GM12892 (cell line): ENCODE measurements around the gene HPGDS.
"Not testable (repeated sequence)": the region's sequence is repeated elsewhere in the genome, so short reads cannot be mapped to it uniquely, and the experiment has no call there.

ENCODE experiments used
- DNase-seq: peaks from one replicate; pipeline ENCODE4 v3.0.0; 2011; ENCODE audit not compliant: insufficient read length
- FAIRE-seq: peaks from 2 replicates; lab custom pipeline; 2011; peaks lifted over from hg19 to GRCh38; lab: Jason Lieb, UNC
- POLR2A ChIP-seq: IDR thresholded peaks from 2 replicates; pipeline ENCODE4 v1.6.1; 2011; ENCODE audit warnings: low read depth, low read length, control low read depth
- POLR2AphosphoS5 ChIP-seq: IDR thresholded peaks from 2 replicates; pipeline ENCODE4 v1.6.1; 2011; ENCODE audit warnings: low read depth, low read length, control low read depth
- TAF1 ChIP-seq: IDR thresholded peaks from 2 replicates; pipeline ENCODE4 v1.6.1; 2011; ENCODE audit warnings: low read depth, mild to moderate bottlenecking, control low read depth, low read length, borderline replicate concordance

HPGDS gene

GRCh38 chr4:94302191-94302590 is 40.4 kb downstream of the HPGDS start:
- no peak for DNase-seq
- no peak for TF ChIP-seq POLR2AphosphoS5
- no peak for TF ChIP-seq TAF1
- TF ChIP-seq POLR2A: no peak
- no peak for FAIRE-seq

GRCh38 chr4:94298725-94299252 is 43.8 kb downstream of the HPGDS start:
- FAIRE-seq (no peak), DNase-seq (no peak)
- TF ChIP-seq POLR2AphosphoS5 (no peak), POLR2A (no peak), TAF1 (no peak)

- not testable (repeated sequence) for FAIRE-seq, DNase-seq
Measured at GRCh38 chr4:94295473-94295872, 47.2 kb downstream of the HPGDS start.

GRCh38 chr4:94293981-94294380 is 48.7 kb downstream of the HPGDS start:
- FAIRE-seq, DNase-seq: not testable (repeated sequence)

- FAIRE-seq: no peak
- TF ChIP-seq POLR2AphosphoS5 (no peak), POLR2A (no peak), TAF1 (no peak)
Measured at GRCh38 chr4:94290245-94290644, 52.4 kb downstream of the HPGDS start.

GRCh38 chr4:94285666-94286065 is 57.0 kb downstream of the HPGDS start:
- no peak for TF ChIP-seq TAF1
- no peak for TF ChIP-seq POLR2A
- no peak for TF ChIP-seq POLR2AphosphoS5
- FAIRE-seq (no peak), DNase-seq (no peak)

More at GRCh38 chr4:94290245-94290644, 52.4 kb downstream of the HPGDS start:
- DNase-seq: no peak

GRCh38 chr4:94284889-94285288 is 57.7 kb downstream of the HPGDS start:
- TF ChIP-seq POLR2A: no peak
- no peak for TF ChIP-seq TAF1
- no peak for TF ChIP-seq POLR2AphosphoS5
- no peak for DNase-seq

GRCh38 chr4:94278781-94279180 is 63.9 kb downstream of the HPGDS start:
- FAIRE-seq (no peak), DNase-seq (no peak)
- TF ChIP-seq POLR2A (no peak), TAF1 (no peak), POLR2AphosphoS5 (no peak)

More at GRCh38 chr4:94284889-94285288, 57.7 kb downstream of the HPGDS start:
- FAIRE-seq: no peak

GRCh38 chr4:94277534-94277933 is 65.1 kb downstream of the HPGDS start:
- TF ChIP-seq POLR2A (no peak), POLR2AphosphoS5 (no peak), TAF1 (no peak)
- FAIRE-seq (no peak), DNase-seq (no peak)

- TF ChIP-seq POLR2AphosphoS5 (no peak), TAF1 (no peak), POLR2A (no peak)
- DNase-seq (no peak), FAIRE-seq (no peak)
Measured at GRCh38 chr4:94276204-94276603, 66.4 kb downstream of the HPGDS start.

GRCh38 chr4:94274912-94275311 is 67.7 kb downstream of the HPGDS start:
- no peak for FAIRE-seq
- no peak for TF ChIP-seq POLR2A
- no peak for TF ChIP-seq TAF1
- no peak for TF ChIP-seq POLR2AphosphoS5
- DNase-seq: no peak

GRCh38 chr4:94271248-94271647 is 71.4 kb downstream of the HPGDS start:
- DNase-seq: no peak
- FAIRE-seq: no peak
- TF ChIP-seq TAF1 (no peak), POLR2AphosphoS5 (no peak), POLR2A (no peak)

- no peak for DNase-seq
- TF ChIP-seq POLR2A: no peak
- FAIRE-seq: no peak
Measured at GRCh38 chr4:94267037-94267436, 75.6 kb downstream of the HPGDS start.
